ENCODE measurements around the gene MTCH2.

Gene MTCH2

DNA sequence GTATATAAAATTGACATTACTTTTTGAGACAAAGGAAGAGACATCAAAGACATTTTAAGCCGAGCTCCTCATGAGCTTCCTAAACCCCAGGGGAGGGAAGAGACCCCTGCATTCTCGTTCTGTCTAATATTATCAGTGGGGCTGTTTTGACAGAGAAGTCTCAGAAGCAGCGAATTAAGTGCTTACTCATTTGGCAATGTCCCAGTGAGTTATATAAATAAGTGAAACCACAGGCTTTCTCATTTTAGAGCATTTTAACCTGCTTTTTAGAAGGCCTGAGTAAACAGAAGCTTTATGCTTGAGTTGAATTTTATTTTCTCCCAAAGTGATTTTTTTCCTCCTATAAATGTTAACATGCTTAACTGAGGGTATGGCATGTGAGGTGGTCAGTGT lies 24.9 kb downstream of the MTCH2 start:
- Histone ChIP-seq H4K20me1 (peaks cover 0 to 4% (median 0%) of the 10 kb centered on the region in 11 experiments; a peak in 1 of 22 replicates), H3K27me3 (no peaks in the 10 kb centered on the region), H3K36me3 (peaks cover 63 to 74% (median 66%) of the 10 kb centered on the region in 11 experiments), H3K9me3 (replicated peaks in 1 of 11) (no peaks in the 10 kb centered on the region), H3K4me2 (peak overlapping the region in 2 of 11 experiments; percentile 2 to 21; a peak in 2 of 22 replicates), H3K4me3 (no peak overlapping the region), H3K27ac (no peak overlapping the region), H3K4me1 (peaks cover 7 to 29% (median 12%) of the 10 kb centered on the region in 10 experiments; a peak in 18 of 20 replicates), H3K9ac (peak overlapping the region in 2 of 11 experiments; percentile 14 to 52; a peak in 1 of 22 replicates)
- no peak for TF ChIP-seq Cebpa-rat (IDR thresholded peaks at IDR 0.05)

DNA sequence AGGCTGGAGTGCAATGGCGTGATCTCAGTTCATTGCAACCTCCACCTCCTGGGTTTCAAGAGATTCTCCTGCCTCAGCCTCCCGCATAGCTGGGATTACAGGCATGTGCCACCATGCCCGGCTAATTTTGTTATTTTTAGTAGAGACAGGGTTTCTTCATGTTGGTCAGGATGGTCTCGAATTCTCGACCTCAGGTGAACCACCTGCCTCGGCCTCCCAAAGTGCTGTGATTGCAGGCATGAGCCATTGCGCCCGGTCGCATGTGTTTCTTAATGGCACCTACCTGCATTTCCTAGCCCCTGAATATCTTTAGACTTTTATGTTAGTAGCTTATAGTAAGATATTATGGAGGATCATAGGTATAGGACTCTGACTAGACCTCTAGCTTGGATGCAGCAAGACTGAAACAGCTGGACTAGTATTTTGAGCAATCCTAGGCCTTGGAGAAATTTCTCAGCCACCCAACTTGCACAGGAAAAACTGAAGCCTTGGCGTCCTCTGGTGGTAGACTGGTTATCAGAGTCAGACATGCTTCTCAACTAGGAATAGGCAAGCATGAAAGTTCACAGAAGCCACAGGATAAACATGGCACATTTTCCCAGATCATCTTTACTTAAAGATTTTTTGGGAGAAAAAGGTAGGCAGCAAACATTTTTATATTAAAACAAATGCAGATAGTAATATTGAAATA lies 25.5 kb downstream of the MTCH2 start:
- Histone ChIP-seq H3K36me3 (peaks cover 58 to 69% (median 61%) of the 10 kb centered on the region in 11 experiments), H3K4me1 (peaks cover 12 to 34% (median 17%) of the 10 kb centered on the region in 10 experiments), H3K4me3 (no peak overlapping the region), H4K20me1 (peaks cover 0 to 3% (median 0%) of the 10 kb centered on the region in 11 experiments; a peak in 2 of 22 replicates), H3K27me3 (no peaks in the 10 kb centered on the region), H3K4me2 (0 out of 22 replicates have a peak overlapping the region, but pooled peaks of 1 of the 11 experiments have one; percentile 21), H3K9ac (peak overlapping the region in 1 of 11 experiments; percentile 52; a peak in 1 of 22 replicates), H3K9me3 (replicated peaks in 1 of 11) (no peaks in the 10 kb centered on the region), H3K27ac (no peak overlapping the region)
- no peak for TF ChIP-seq Cebpa-rat (IDR thresholded peaks at IDR 0.05)

DNA sequence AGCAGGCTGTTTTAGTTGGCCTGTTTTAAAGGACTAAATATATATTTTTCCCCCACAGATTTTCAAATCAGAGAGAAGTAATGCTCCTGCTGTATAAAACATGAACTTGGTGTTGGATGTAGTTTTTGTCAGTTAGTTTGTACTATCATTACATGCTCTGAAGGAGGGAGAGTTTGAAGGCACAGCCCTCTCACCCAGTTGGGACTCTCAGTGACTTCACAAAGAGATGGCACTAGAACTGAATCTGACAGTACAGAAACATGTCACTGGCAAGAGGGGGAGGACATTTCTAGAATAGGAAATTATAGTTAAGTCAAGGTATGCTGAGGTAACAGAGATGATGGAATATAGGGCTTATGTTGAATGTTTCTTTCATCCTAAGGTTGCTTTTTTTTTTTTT lies 27.1 kb downstream of the MTCH2 start:
- Histone ChIP-seq H3K27ac (no peak overlapping the region), H3K27me3 (no peaks in the 10 kb centered on the region), H4K20me1 (no peaks in the 10 kb centered on the region; a peak in 2 of 22 replicates), H3K9ac (no peak overlapping the region), H3K4me1 (peaks cover 27 to 51% (median 32%) of the 10 kb centered on the region in 10 experiments), H3K9me3 (replicated peaks in 1 of 11) (no peaks in the 10 kb centered on the region), H3K36me3 (peaks cover 44 to 62% (median 50%) of the 10 kb centered on the region in 11 experiments), H3K4me3 (no peak overlapping the region), H3K4me2 (no peak overlapping the region)
- TF ChIP-seq Cebpa-rat (IDR thresholded peaks at IDR 0.05) = no peak

DNA sequence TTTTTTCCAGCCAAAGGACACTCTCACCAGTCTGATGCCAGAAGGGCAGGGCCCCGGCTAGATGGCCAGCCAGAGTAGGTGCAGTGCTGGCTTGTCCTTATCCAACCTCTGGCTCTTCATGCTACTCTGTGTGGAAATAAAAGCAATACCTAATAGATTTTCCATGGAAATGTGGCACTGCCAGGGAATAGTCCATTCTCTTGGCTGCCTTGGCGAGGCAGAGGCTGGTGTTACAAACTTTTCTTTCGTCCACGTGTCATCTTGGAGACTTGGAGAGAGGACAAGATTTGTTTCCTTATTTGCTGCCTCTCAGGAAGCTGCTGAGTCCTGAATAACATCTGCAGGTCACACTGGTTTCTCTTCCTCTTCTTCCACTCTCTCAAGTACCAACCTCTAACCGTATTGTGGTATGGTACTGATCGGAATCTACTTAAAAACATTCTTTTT lies 31.0 kb downstream of the MTCH2 start:
- Histone ChIP-seq H3K9me3 (replicated peaks in 1 of 11) (no peaks in the 10 kb centered on the region), H3K27me3 (no peaks in the 10 kb centered on the region), H3K9ac (peak overlapping the region in 7 of 11 experiments; percentile 8 to 50 (median 28); a peak in 10 of 22 replicates), H3K4me2 (peak overlapping the region; percentile 64 to 95 (median 76)), H3K4me1 (peaks cover 35 to 51% (median 41%) of the 10 kb centered on the region in 10 experiments), H3K4me3 (0 out of 20 replicates have a peak overlapping the region, but pooled peaks of 1 of the 10 experiments have one; percentile 20), H4K20me1 (no peaks in the 10 kb centered on the region; a peak in 1 of 22 replicates), H3K36me3 (peaks cover 6 to 32% (median 17%) of the 10 kb centered on the region in 11 experiments; a peak in 19 of 22 replicates), H3K27ac (peak overlapping the region; percentile 11 to 73 (median 63); a peak in 18 of 22 replicates)
- no peak for TF ChIP-seq Cebpa-rat (IDR thresholded peaks at IDR 0.05)

DNA sequence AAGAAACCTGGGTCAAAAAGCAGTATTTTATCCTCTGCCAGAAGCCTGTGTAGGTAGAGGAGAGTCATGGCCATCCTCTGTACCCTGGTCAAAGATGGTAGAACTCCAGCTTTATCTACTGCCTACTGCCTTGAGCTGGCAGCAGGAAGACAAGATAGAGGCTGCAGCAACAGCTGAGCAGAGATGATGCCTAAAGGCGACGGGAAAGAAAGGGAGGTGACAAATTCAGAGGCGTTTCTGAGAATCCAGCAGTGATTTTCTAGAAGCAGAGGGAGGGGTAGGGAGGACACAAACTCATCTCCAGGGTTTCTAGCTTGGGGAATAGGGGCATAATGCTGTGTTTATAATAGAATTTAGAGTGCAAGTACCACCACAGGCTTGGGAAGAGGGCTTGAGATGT lies 32.7 kb downstream of the MTCH2 start:
- H3K4me1 ChIP-seq = peaks cover 37 to 51% (median 43%) of the 10 kb centered on the region in 10 experiments
- H3K36me3 ChIP-seq = peaks cover 0 to 16% (median 7%) of the 10 kb centered on the region in 11 experiments; a peak in 5 of 22 replicates
- H3K27ac ChIP-seq = no peak overlapping the region
- no peak overlapping the region for H3K4me3 ChIP-seq
- no peak overlapping the region for H3K4me2 ChIP-seq
- no peaks in the 10 kb centered on the region; a peak in 1 of 22 replicates for H4K20me1 ChIP-seq
- TF ChIP-seq Cebpa-rat (IDR thresholded peaks at IDR 0.05) = no peak
- no peaks in the 10 kb centered on the region for H3K27me3 ChIP-seq
- no peaks in the 10 kb centered on the region for H3K9me3 ChIP-seq (replicated peaks in 1 of 11)
- H3K9ac ChIP-seq = no peak overlapping the region

DNA sequence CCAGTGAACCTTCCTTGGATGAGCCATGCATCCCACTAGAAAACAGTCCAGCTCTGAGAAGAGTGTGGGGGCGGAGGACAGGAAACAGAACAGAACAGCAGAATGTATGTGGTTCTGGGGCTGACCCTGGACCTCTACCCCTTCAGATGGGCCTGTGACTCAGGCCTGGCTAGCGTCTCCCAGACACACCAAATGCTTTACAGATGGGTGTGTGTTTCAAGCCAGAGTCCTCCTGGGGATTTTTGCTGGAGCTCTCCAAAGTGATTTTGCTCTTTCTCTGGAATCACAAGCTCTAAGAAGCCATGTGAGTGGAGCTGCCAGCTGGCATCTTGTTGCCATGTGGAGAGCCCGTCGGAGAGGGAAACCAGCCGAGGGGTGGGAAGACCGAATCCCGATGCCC lies 35.0 kb downstream of the MTCH2 start:
- Histone ChIP-seq H3K4me2 (peak overlapping the region; percentile 29 to 63 (median 41); a peak in 21 of 22 replicates), H3K9me3 (replicated peaks in 1 of 11) (no peaks in the 10 kb centered on the region), H3K9ac (0 out of 22 replicates have a peak overlapping the region, but pooled peaks of 2 of the 11 experiments have one; percentile 7 to 9), H3K36me3 (peaks cover 0 to 16% (median 7%) of the 10 kb centered on the region in 11 experiments; a peak in 5 of 22 replicates), H4K20me1 (no peaks in the 10 kb centered on the region; a peak in 1 of 22 replicates), H3K27ac (no peak overlapping the region), H3K27me3 (no peaks in the 10 kb centered on the region), H3K4me1 (peaks cover 29 to 38% (median 36%) of the 10 kb centered on the region in 10 experiments), H3K4me3 (no peak overlapping the region)
- TF ChIP-seq Cebpa-rat (IDR thresholded peaks at IDR 0.05) = no peak

DNA sequence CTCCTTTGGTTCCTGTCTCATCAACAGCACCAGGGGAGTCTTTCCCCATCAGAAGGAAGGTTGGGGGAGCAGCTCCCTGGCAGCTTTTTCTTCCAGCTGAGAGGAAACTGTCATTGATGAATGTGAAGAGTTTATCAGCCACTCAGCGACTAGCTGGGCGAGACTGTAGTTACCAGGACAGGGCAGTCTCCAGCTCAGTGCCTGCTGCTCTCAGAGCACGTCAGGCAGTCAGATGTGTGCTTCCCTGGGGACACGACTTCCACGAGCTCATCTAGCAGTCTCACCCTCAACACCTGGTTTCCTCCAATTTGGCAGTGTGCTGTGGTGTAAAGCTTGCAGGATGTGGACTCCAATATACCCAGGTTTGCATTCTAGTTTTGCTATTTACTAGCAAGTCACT lies 35.6 kb downstream of the MTCH2 start:
- no peak overlapping the region for H3K27ac ChIP-seq
- TF ChIP-seq Cebpa-rat (IDR thresholded peaks at IDR 0.05) = no peak

DNA sequence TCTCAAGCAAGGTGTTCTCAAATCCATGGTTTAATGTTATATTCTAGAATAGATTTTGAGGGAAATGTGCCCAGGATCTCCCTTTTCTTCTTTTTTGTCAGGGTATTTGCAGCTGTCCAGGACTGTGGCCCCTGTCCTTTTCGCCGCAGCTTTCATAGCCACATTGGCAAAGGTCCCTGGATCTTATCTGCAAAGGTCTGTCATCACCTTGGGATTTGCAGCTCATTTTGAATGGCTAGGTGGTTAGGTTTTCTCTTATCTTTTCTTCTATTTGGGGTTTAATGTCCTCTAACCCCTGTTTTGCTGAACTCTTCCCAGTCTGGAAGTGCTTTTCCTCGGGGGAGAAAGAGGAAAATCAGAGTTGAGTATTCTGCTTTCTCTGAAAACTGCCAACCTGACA lies 36.4 kb downstream of the MTCH2 start:
- Histone ChIP-seq H4K20me1 (no peaks in the 10 kb centered on the region), H3K4me2 (peak overlapping the region in 1 of 11 experiments; percentile 63; a peak in 1 of 22 replicates), H3K36me3 (peaks cover 0 to 14% (median 4%) of the 10 kb centered on the region in 11 experiments; a peak in 5 of 22 replicates), H3K4me3 (no peak overlapping the region), H3K4me1 (peaks cover 14 to 24% (median 21%) of the 10 kb centered on the region in 10 experiments), H3K27ac (no peak overlapping the region), H3K27me3 (no peaks in the 10 kb centered on the region), H3K9ac (no peak overlapping the region), H3K9me3 (replicated peaks in 1 of 11) (no peaks in the 10 kb centered on the region)
- no peak for TF ChIP-seq Cebpa-rat (IDR thresholded peaks at IDR 0.05)

More for the DNA sequence above, 35.6 kb downstream of the MTCH2 start:
- Histone ChIP-seq H3K4me3 (no peak overlapping the region), H3K4me2 (peak overlapping the region in 8 of 11 experiments; percentile 29 to 63 (median 41); a peak in 16 of 22 replicates), H4K20me1 (no peaks in the 10 kb centered on the region; a peak in 1 of 22 replicates), H3K9me3 (replicated peaks in 1 of 11) (no peaks in the 10 kb centered on the region), H3K36me3 (peaks cover 0 to 16% (median 7%) of the 10 kb centered on the region in 11 experiments; a peak in 5 of 22 replicates), H3K9ac (0 out of 22 replicates have a peak overlapping the region, but pooled peaks of 3 of the 11 experiments have one; percentile 5 to 9 (median 7)), H3K4me1 (peaks cover 22 to 32% (median 29%) of the 10 kb centered on the region in 10 experiments), H3K27me3 (no peaks in the 10 kb centered on the region)

DNA sequence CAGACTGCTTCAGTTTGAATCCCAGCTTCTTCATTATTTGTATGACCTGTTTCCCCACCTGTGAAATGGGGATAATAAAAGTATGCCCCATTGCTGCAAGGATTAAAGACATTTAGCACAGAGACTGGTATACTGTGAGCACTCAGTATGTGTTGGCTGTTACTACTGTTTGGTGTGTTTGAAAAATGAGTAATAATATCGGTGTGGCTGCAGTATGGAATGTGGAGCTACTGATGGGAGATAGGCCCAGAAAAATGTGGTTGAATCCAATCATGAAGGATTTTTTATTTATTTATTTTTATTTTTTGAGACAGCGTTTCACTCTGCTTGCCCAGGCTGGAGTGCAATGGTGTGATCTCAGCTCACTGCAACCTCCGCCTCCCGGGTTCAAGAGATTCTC lies 39.1 kb downstream of the MTCH2 start:
- Histone ChIP-seq H3K9me3 (replicated peaks in 1 of 11) (no peaks in the 10 kb centered on the region), H3K27me3 (no peaks in the 10 kb centered on the region)

More for the DNA sequence above, 39.1 kb downstream of the MTCH2 start:
- no peak for TF ChIP-seq Cebpa-rat (IDR thresholded peaks at IDR 0.05)
- Histone ChIP-seq H3K4me2 (no peak overlapping the region), H4K20me1 (no peaks in the 10 kb centered on the region), H3K36me3 (no peaks in the 10 kb centered on the region), H3K27ac (no peak overlapping the region), H3K4me3 (no peak overlapping the region), H3K9ac (no peak overlapping the region), H3K4me1 (peaks cover 10 to 18% (median 16%) of the 10 kb centered on the region in 10 experiments; a peak in 19 of 20 replicates)
